SU-DHL-6 (cell line): ENCODE data around the gene MARCKS.
A peak's percentile ranks its signal among the peaks of the same experiment; 100 is the strongest.

ENCODE experiments used
- H2AFZ ChIP-seq: fragments of 200-600 bp; sonication (generic); 2 replicates; pipeline ENCODE4 v1.6.1; 2014; ENCODE audit warnings: low read depth, mild to moderate bottlenecking, moderate library complexity, mixed read lengths, antibody characterized with exemption, low read length; ENCODE audit not compliant: severe bottlenecking
- H3F3A ChIP-seq: fragments of 200-600 bp; shearing (Covaris generic); 2 replicates; pipeline ENCODE4 v1.6.0; 2016; ENCODE audit warnings: antibody characterized with exemption, mild to moderate bottlenecking; ENCODE audit not compliant: insufficient read depth
- H3K27ac ChIP-seq: fragments of 200-600 bp; sonication (generic); 2 replicates; pipeline ENCODE4 v1.5.1; 2016; ENCODE audit warnings: low read depth, mild to moderate bottlenecking, low read length, moderate library complexity, mixed read lengths
- H3K27me3 ChIP-seq: fragments of 200-600 bp; sonication (generic), shearing (Covaris generic); 2 replicates; pipeline ENCODE4 v1.6.0; 2014; ENCODE audit warnings: mild to moderate bottlenecking, low read length
- H3K36me3 ChIP-seq: fragments of 200-600 bp; sonication (generic); 2 replicates; pipeline ENCODE4 v1.6.1; 2014; ENCODE audit warnings: mild to moderate bottlenecking, low read length, mixed read lengths
- H3K4me2 ChIP-seq: fragments of 300-600, 200-600 bp; shearing (Covaris generic), sonication (generic); 2 replicates; pipeline ENCODE4 v1.6.0; 2014; ENCODE audit warnings: low read length, low read depth, mild to moderate bottlenecking; ENCODE audit not compliant: poor library complexity, severe bottlenecking
- H3K4me3 ChIP-seq: fragments of 200-600 bp; sonication (generic); 2 replicates; pipeline ENCODE4 v1.5.1; 2014; ENCODE audit warnings: antibody characterized with exemption, low read length, mild to moderate bottlenecking, mixed read lengths; ENCODE audit not compliant: insufficient read depth, poor library complexity, severe bottlenecking
- H3K79me2 ChIP-seq: fragments of 200-600 bp; sonication (generic); 2 replicates; pipeline ENCODE4 v1.6.1; 2014; ENCODE audit warnings: mild to moderate bottlenecking, low read length, moderate library complexity; ENCODE audit not compliant: insufficient read depth
- H3K9ac ChIP-seq: fragments of 200-600 bp; sonication (generic); 2 replicates; pipeline ENCODE4 v1.7.0; 2014; ENCODE audit warnings: mild to moderate bottlenecking, low read length
- H3K9me2 ChIP-seq: fragments of 200-600 bp; sonication (generic); replicated peaks from 2 replicates; pipeline ENCODE4 v1.6.1; 2014; ENCODE audit warnings: low read length; ENCODE audit not compliant: insufficient read depth
- H3K9me3 ChIP-seq: fragments of 200-600 bp; sonication (generic); 2 replicates; pipeline ENCODE4 v1.6.1; 2014; ENCODE audit warnings: low read length, mixed read lengths; ENCODE audit not compliant: insufficient read depth
- H4K20me1 ChIP-seq: fragments of 200-600 bp; sonication (generic); 2 replicates; pipeline ENCODE4 v1.6.1; 2014; ENCODE audit warnings: low read depth, mild to moderate bottlenecking, antibody characterized with exemption, low read length, moderate library complexity, mixed read lengths
- CTCF ChIP-seq: fragments of 200-600 bp; sonication (generic); IDR thresholded peaks from one replicate; pipeline ENCODE4 v1.5.1; 2017; ENCODE audit warnings: antibody characterized with exemption, mild to moderate bottlenecking, low read length, moderate library complexity; ENCODE audit not compliant: insufficient read depth, poor library complexity, severe bottlenecking
- EZH2phosphoT487 ChIP-seq: fragments of 200-600 bp; sonication (generic), shearing (Covaris generic); conservative IDR thresholded peaks from 2 replicates; pipeline ENCODE4 v1.6.1; 2018; ENCODE audit warnings: mild to moderate bottlenecking, antibody characterized with exemption, low read length, moderate library complexity, mixed read lengths

The MARCKS gene

GRCh38 chr6:113876695-113877094 lies 19.6 kb downstream of the MARCKS start:
- TF ChIP-seq EZH2phosphoT487 (no peak), CTCF (no peak)
- Histone ChIP-seq H4K20me1 (no peaks in the 10 kb centered on the region), H3K9ac (no peak overlapping the region), H3K79me2 (no peaks in the 10 kb centered on the region), H3K4me3 (no peak overlapping the region), H3K4me2 (no peak overlapping the region), H3K36me3 (no peaks in the 10 kb centered on the region), H3K27me3 (no peaks in the 10 kb centered on the region), H2AFZ (no peak overlapping the region), H3K9me3 (no peaks in the 10 kb centered on the region), H3K9me2 (no peaks in the 10 kb centered on the region), H3K27ac (no peak overlapping the region), H3F3A (no peaks in the 10 kb centered on the region)

- no peak overlapping the region for H3K9ac ChIP-seq
- H3K79me2 ChIP-seq = no peaks in the 10 kb centered on the region
- no peaks in the 10 kb centered on the region for H3K9me3 ChIP-seq
- H4K20me1 ChIP-seq = no peaks in the 10 kb centered on the region
- H3K36me3 ChIP-seq = no peaks in the 10 kb centered on the region
- H3K27me3 ChIP-seq = no peaks in the 10 kb centered on the region
- no peaks in the 10 kb centered on the region for H3F3A ChIP-seq
- TF ChIP-seq CTCF (peak; percentile 40), EZH2phosphoT487 (no peak)
- no peak overlapping the region for H2AFZ ChIP-seq
- no peak overlapping the region for H3K27ac ChIP-seq
- no peaks in the 10 kb centered on the region for H3K9me2 ChIP-seq
- H3K4me2 ChIP-seq = no peak overlapping the region
- H3K4me3 ChIP-seq = no peak overlapping the region
These were observed 22.3 kb downstream of the MARCKS start for GRCh38 chr6:113879186-113880096.

GRCh38 chr6:113881478-113881980 lies 24.4 kb downstream of the MARCKS start:
- H3K27ac ChIP-seq = no peak overlapping the region
- no peak for TF ChIP-seq CTCF
- no peak for TF ChIP-seq EZH2phosphoT487

More at GRCh38 chr6:113881478-113881980, 24.4 kb downstream of the MARCKS start:
- Histone ChIP-seq H3K9me3 (no peaks in the 10 kb centered on the region), H3K36me3 (no peaks in the 10 kb centered on the region), H4K20me1 (no peaks in the 10 kb centered on the region), H2AFZ (no peak overlapping the region), H3K9me2 (no peaks in the 10 kb centered on the region), H3K79me2 (no peaks in the 10 kb centered on the region), H3K9ac (no peak overlapping the region), H3F3A (no peaks in the 10 kb centered on the region), H3K4me2 (no peak overlapping the region), H3K27me3 (no peaks in the 10 kb centered on the region), H3K4me3 (no peak overlapping the region)
